ENCODE measurements around the gene CCDC92.

DNA sequence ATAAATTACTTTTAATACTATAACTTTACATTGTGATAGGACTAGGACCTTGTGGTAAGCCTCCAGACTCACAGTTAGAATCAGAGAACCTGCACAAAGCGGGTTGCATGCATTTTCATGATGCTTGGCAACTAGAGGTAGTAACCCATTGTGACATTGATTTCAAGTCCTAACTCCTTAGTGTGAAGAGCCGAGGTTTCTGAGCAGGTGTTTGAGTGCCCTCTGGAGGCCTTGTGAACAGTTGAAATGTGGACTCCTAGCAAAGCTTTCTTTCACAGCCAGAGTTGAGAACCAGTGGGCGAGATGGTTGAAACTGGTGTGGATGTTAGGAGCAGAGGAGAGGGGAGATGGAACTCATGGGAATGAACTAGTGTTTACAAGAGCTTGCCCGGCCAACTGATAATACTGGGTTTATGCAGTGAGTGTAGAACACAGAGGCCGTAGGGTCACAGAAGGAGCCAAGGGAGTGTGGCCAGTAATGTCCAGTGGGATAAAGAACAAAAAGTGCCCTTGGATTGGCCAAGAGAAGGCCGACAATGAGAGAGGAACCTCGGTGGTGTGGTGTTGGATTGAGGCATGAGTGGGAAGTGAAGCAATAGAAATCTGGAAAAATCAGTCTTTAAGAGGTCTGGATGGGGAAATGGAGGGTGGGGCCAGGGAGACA is 11.3 kb upstream of the CCDC92 start:
- TF ChIP-seq BHLHE40 (IDR thresholded peaks at IDR 0.05; ENCODE audit: low read length) = no peak
- TF ChIP-seq, protein P1, sequence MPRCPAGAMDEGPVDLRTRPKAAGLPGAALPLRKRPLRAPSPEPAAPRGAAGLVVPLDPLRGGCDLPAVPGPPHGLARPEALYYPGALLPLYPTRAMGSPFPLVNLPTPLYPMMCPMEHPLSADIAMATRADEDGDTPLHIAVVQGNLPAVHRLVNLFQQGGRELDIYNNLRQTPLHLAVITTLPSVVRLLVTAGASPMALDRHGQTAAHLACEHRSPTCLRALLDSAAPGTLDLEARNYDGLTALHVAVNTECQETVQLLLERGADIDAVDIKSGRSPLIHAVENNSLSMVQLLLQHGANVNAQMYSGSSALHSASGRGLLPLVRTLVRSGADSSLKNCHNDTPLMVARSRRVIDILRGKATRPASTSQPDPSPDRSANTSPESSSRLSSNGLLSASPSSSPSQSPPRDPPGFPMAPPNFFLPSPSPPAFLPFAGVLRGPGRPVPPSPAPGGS (CRISPR knock-in tag; IDR thresholded peaks at IDR 0.05) = no peak

Data from HepG2 (cell line).